Chondrocyte (in vitro differentiated cells): Measurements from ENCODE around the gene FAM136A. TPM values are rescaled to one million over a fixed set of nuclear protein-coding genes. Genes with fewer than 3 reads are reported as not detected.
"Not testable (repeated sequence)": the region's sequence is repeated elsewhere in the genome, so short reads cannot be mapped to it uniquely, and the experiment has no call there.

Experiments
- DNase-seq: peaks from one replicate; pipeline ENCODE4 v3.0.0; 2021; ENCODE audit warnings: mixed read lengths, low spot score
- H3K27ac Mint-ChIP-seq: one replicate; pipeline ENCODE4 v1.8.0; 2021; ENCODE audit warnings: mild to moderate bottlenecking, moderate library complexity, mixed read lengths; ENCODE audit not compliant: unreplicated experiment
- H3K27me3 Mint-ChIP-seq: 2 replicates; pipeline ENCODE4 v1.8.0; 2021; ENCODE audit warnings: low read depth, mixed read lengths
- H3K36me3 Mint-ChIP-seq: 2 replicates; pipeline ENCODE4 v1.8.0; 2021; ENCODE audit warnings: low read depth, mixed read lengths
- H3K4me1 Mint-ChIP-seq: 2 replicates; pipeline ENCODE4 v1.8.0; 2021; ENCODE audit warnings: low read depth, mild to moderate bottlenecking, mixed read lengths
- H3K4me3 Mint-ChIP-seq: one replicate; pipeline ENCODE4 v1.8.0; 2021; ENCODE audit warnings: mild to moderate bottlenecking, moderate library complexity, mixed read lengths; ENCODE audit not compliant: unreplicated experiment
- H3K9me3 Mint-ChIP-seq: 2 replicates; pipeline ENCODE4 v1.8.0; 2021; ENCODE audit warnings: low read depth, mixed read lengths
- CTCF ChIP-seq: fragments of 200-600 bp; sonication (generic); IDR thresholded peaks from 2 replicates; pipeline ENCODE4 v1.5.0; 2021; ENCODE audit warnings: antibody characterized with exemption, mild to moderate bottlenecking, moderate library complexity
- total RNA-seq: library from RNA; stranded (reverse); gene quantifications from 3 replicates; pipeline ENCODE4 v1.2.1, GENCODE V29; 2021

The FAM136A gene
- total RNA-seq, 1 donor from 2014 or later, result 29.9 TPM

GRCh38 chr2:70302195-70302546 is 304 bp upstream of the FAM136A start:
- not testable (repeated sequence) for H3K27me3 Mint-ChIP-seq, H3K36me3 Mint-ChIP-seq

GRCh38 chr2:70300771-70301343 is 1.0 kb downstream of the FAM136A start:
- Mint-ChIP-seq H3K27me3 (no peaks in the 10 kb centered on the region), H3K36me3 (peaks cover 10% of the 10 kb centered on the region), H3K4me3 (peak overlapping the region; percentile 79), H3K4me1 (peaks cover 12% of the 10 kb centered on the region), H3K9me3 (no peaks in the 10 kb centered on the region), H3K27ac (peak overlapping the region; percentile 55)
- no peak for TF ChIP-seq CTCF
- DNase-seq, result no peak

More at GRCh38 chr2:70302195-70302546, 304 bp upstream of the FAM136A start:
- peaks cover 12% of the 10 kb centered on the region for H3K4me1 Mint-ChIP-seq
- peak; percentile 14 for TF ChIP-seq CTCF
- H3K9me3 Mint-ChIP-seq, H3K27ac Mint-ChIP-seq, DNase-seq: not testable (repeated sequence)
- peak overlapping the region; percentile 79 for H3K4me3 Mint-ChIP-seq

- H3K36me3 Mint-ChIP-seq, H3K27ac Mint-ChIP-seq, H3K4me3 Mint-ChIP-seq, H3K9me3 Mint-ChIP-seq, DNase-seq, H3K27me3 Mint-ChIP-seq: not testable (repeated sequence)
- H3K4me1 Mint-ChIP-seq, result peaks cover 10% of the 10 kb centered on the region
Observed at GRCh38 chr2:70297828-70298227, 4.0 kb downstream of the FAM136A start.

GRCh38 chr2:70283500-70284191 is 18.2 kb downstream of the FAM136A start:
- Mint-ChIP-seq H3K27me3 (no peaks in the 10 kb centered on the region), H3K4me1 (no peaks in the 10 kb centered on the region), H3K27ac (no peak overlapping the region), H3K9me3 (no peaks in the 10 kb centered on the region), H3K36me3 (peaks cover 31% of the 10 kb centered on the region), H3K4me3 (no peak overlapping the region)
- DNase-seq, result no peak
- no peak for TF ChIP-seq CTCF

GRCh38 chr2:70282439-70282838 is 19.4 kb downstream of the FAM136A start:
- no peak for DNase-seq
- no peaks in the 10 kb centered on the region for H3K9me3 Mint-ChIP-seq
- no peaks in the 10 kb centered on the region for H3K27me3 Mint-ChIP-seq
- TF ChIP-seq CTCF, result no peak
- no peak overlapping the region for H3K4me3 Mint-ChIP-seq
- no peaks in the 10 kb centered on the region for H3K4me1 Mint-ChIP-seq
- H3K27ac Mint-ChIP-seq, result no peak overlapping the region
- peaks cover 33% of the 10 kb centered on the region for H3K36me3 Mint-ChIP-seq
